CD4-positive, alpha-beta T cell treated with Interleukin-6 for 4 hours (primary cell): Measurements from ENCODE around the gene SHPK.
A peak's percentile ranks its signal among the peaks of the same experiment; 100 is the strongest.

Experiments used
- DNase-seq: peaks from one replicate; pipeline ENCODE4 v3.0.0-alpha.2; 2020; ENCODE audit warnings: mixed read lengths

Gene SHPK

GRCh38 chr17:3626831-3627768, 8.9 kb downstream of the SHPK start:
- DNase-seq: no peak

GRCh38 chr17:3622977-3623594, 13.0 kb downstream of the SHPK start:
- DNase-seq: no peak

GRCh38 chr17:3621146-3621720, 14.8 kb downstream of the SHPK start:
- no peak for DNase-seq

GRCh38 chr17:3615160-3615870, 20.7 kb downstream of the SHPK start:
- no peak for DNase-seq

GRCh38 chr17:3613124-3613523, 22.9 kb downstream of the SHPK start:
- no peak for DNase-seq

- no peak for DNase-seq
Observed at GRCh38 chr17:3610523-3610922, 25.5 kb downstream of the SHPK start.

GRCh38 chr17:3609689-3610088, 26.4 kb downstream of the SHPK start:
- DNase-seq: no peak

GRCh38 chr17:3603870-3604259, 32.2 kb downstream of the SHPK start:
- DNase-seq: no peak

- no peak for DNase-seq
Observed at GRCh38 chr17:3603119-3603869, 32.8 kb downstream of the SHPK start.

- DNase-seq: peak; percentile 7
Observed at GRCh38 chr17:3602499-3602898, 33.6 kb downstream of the SHPK start.

GRCh38 chr17:3600529-3601205, 35.4 kb downstream of the SHPK start:
- no peak for DNase-seq

GRCh38 chr17:3598078-3598477, 38.0 kb downstream of the SHPK start:
- DNase-seq: no peak

- DNase-seq: no peak
Observed at GRCh38 chr17:3596804-3597464, 39.1 kb downstream of the SHPK start.

GRCh38 chr17:3594976-3595375, 41.1 kb downstream of the SHPK start:
- no peak for DNase-seq

GRCh38 chr17:3594051-3594800, 41.8 kb downstream of the SHPK start:
- no peak for DNase-seq

- no peak for DNase-seq
Observed at GRCh38 chr17:3593384-3593783, 42.7 kb downstream of the SHPK start.

- DNase-seq: no peak
Observed at GRCh38 chr17:3592216-3592860, 43.7 kb downstream of the SHPK start.

GRCh38 chr17:3590768-3591167, 45.3 kb downstream of the SHPK start:
- DNase-seq: no peak

- DNase-seq: no peak
Observed at GRCh38 chr17:3590231-3590630, 45.8 kb downstream of the SHPK start.

- DNase-seq: no peak
Observed at GRCh38 chr17:3589784-3590183, 46.3 kb downstream of the SHPK start.
